Measurements from ENCODE around the gene ARHGAP31. TPM values are rescaled to one million over a fixed set of nuclear protein-coding genes. Genes with fewer than 3 reads are reported as not detected.

The ARHGAP31 gene
- total RNA-seq, 2 donors from 2014 or later: 6.5 to 8.9 TPM

GRCh38 chr3:119409844-119410243, 115.7 kb downstream of the ARHGAP31 start:
- TF ChIP-seq CTCF (IDR thresholded peaks at IDR 0.05): no peak
- Histone ChIP-seq H3K4me1 (no peaks in the 10 kb centered on the region), H3K36me3 (no peaks in the 10 kb centered on the region), H3K9ac (ENCODE audit: low read depth in 2 of 2, low read length in 2 of 2) (no peak overlapping the region), H3K4me3 (no peak overlapping the region), H3K27me3 (no peaks in the 10 kb centered on the region), H3K9me3 (no peaks in the 10 kb centered on the region), H3K27ac (no peak overlapping the region)
- intact Hi-C loops (cut with DNase I): no loop called here
- no peak for DNase-seq

- intact Hi-C loops (cut with DNase I): no loop called here
- no peaks in the 10 kb centered on the region for H3K9me3 ChIP-seq
- H3K27me3 ChIP-seq: no peaks in the 10 kb centered on the region
- TF ChIP-seq CTCF (IDR thresholded peaks at IDR 0.05): no peak
- H3K9ac ChIP-seq (ENCODE audit: low read depth in 2 of 2, low read length in 2 of 2): no peak overlapping the region
- no peaks in the 10 kb centered on the region for H3K36me3 ChIP-seq
- no peak for DNase-seq
- H3K4me1 ChIP-seq: no peaks in the 10 kb centered on the region
- no peak overlapping the region for H3K27ac ChIP-seq
- no peak overlapping the region for H3K4me3 ChIP-seq
Observed at GRCh38 chr3:119413603-119414280, 119.6 kb downstream of the ARHGAP31 start.

GRCh38 chr3:119416873-119417272, 122.7 kb downstream of the ARHGAP31 start:
- no peak for DNase-seq
- Histone ChIP-seq H3K4me3 (no peak overlapping the region), H3K4me1 (no peaks in the 10 kb centered on the region), H3K9me3 (no peaks in the 10 kb centered on the region), H3K36me3 (no peaks in the 10 kb centered on the region), H3K27ac (no peak overlapping the region), H3K27me3 (no peaks in the 10 kb centered on the region), H3K9ac (ENCODE audit: low read depth in 2 of 2, low read length in 2 of 2) (no peak overlapping the region)
- intact Hi-C loops (cut with DNase I): no loop called here
- TF ChIP-seq CTCF (IDR thresholded peaks at IDR 0.05): no peak

GRCh38 chr3:119417771-119418512, 123.8 kb downstream of the ARHGAP31 start:
- intact Hi-C loops (cut with DNase I): no loop called here
- no peak overlapping the region for H3K27ac ChIP-seq
- H3K27me3 ChIP-seq: no peaks in the 10 kb centered on the region
- H3K9ac ChIP-seq (ENCODE audit: low read depth in 2 of 2, low read length in 2 of 2): no peak overlapping the region
- no peaks in the 10 kb centered on the region for H3K36me3 ChIP-seq
- TF ChIP-seq CTCF (IDR thresholded peaks at IDR 0.05): no peak
- no peaks in the 10 kb centered on the region for H3K4me1 ChIP-seq
- no peak overlapping the region for H3K4me3 ChIP-seq
- H3K9me3 ChIP-seq: no peaks in the 10 kb centered on the region
- no peak for DNase-seq

GRCh38 chr3:119418641-119419040, 124.5 kb downstream of the ARHGAP31 start:
- Histone ChIP-seq H3K27me3 (no peaks in the 10 kb centered on the region), H3K27ac (no peak overlapping the region), H3K9me3 (no peaks in the 10 kb centered on the region), H3K36me3 (no peaks in the 10 kb centered on the region), H3K4me3 (no peak overlapping the region), H3K4me1 (no peaks in the 10 kb centered on the region), H3K9ac (ENCODE audit: low read depth in 2 of 2, low read length in 2 of 2) (no peak overlapping the region)
- TF ChIP-seq CTCF (IDR thresholded peaks at IDR 0.05): no peak
- no peak for DNase-seq
- intact Hi-C loops (cut with DNase I): no loop called here

All from colonic mucosa (tissue), 4 donors.